ENCODE measurements around the gene TMEM126A. TPM values are rescaled to one million over a fixed set of nuclear protein-coding genes. Genes with fewer than 3 reads are reported as not detected.
"Not testable (repeated sequence)": the region's sequence is repeated elsewhere in the genome, so short reads cannot be mapped to it uniquely, and the experiment has no call there.

The TMEM126A gene
- total RNA-seq, 2 experiments from 2014 or later, result 61.9 to 65.1 TPM

- POLR2A ChIA-PET, result interaction anchor here (0.5 kb wide), 1 partner anchor 106 kb away, joined by 4 read pairs; no protein-coding TSS in a partner anchor
- CTCF ChIA-PET, result interaction anchor here (1.1 kb wide), 1 partner anchor 11 kb away, joined by 3 read pairs; no protein-coding TSS in a partner anchor
These were observed 5.2 kb downstream of the TMEM126A start for GRCh38 chr11:85652786-85653447.

- CTCF ChIA-PET, result interaction anchor here (1.1 kb wide), 1 partner anchor 9 kb away, joined by 3 read pairs; no protein-coding TSS in a partner anchor
These were observed 6.6 kb downstream of the TMEM126A start for GRCh38 chr11:85654343-85654742.

GRCh38 chr11:85656777-85657176 is 9.0 kb downstream of the TMEM126A start:
- ChIA-PET CTCF (no interaction called here), POLR2A (no interaction called here)

More at GRCh38 chr11:85654343-85654742, 6.6 kb downstream of the TMEM126A start:
- POLR2A ChIA-PET, result not testable (repeated sequence)

GRCh38 chr11:85658180-85658579 is 10.4 kb downstream of the TMEM126A start:
- CTCF ChIA-PET, result no interaction called here

GRCh38 chr11:85661972-85662664 is 14.4 kb downstream of the TMEM126A start:
- POLR2A ChIA-PET, result no interaction called here
- CTCF ChIA-PET, result interaction anchor here (1.3 to 1.8 kb wide), 2 partner anchors 26 to 192 kb away, joined by 3 to 4 read pairs; partner anchors contain the start of gene CCDC83

More at GRCh38 chr11:85658180-85658579, 10.4 kb downstream of the TMEM126A start:
- POLR2A ChIA-PET, result no interaction called here

- CTCF ChIA-PET, result interaction anchor here (0.8 to 1.8 kb wide), 4 partner anchors 10 to 191 kb away, joined by 3 to 8 read pairs (median 4); partner anchors contain the start of gene CCDC83
- POLR2A ChIA-PET, result interaction anchor here (0.7 to 2.1 kb wide), 4 partner anchors 14 to 154 kb away, joined by 3 to 13 read pairs (median 3); partner anchors contain the start of gene TMEM126A
These were observed 15.4 kb downstream of the TMEM126A start for GRCh38 chr11:85663080-85663752.

GRCh38 chr11:85663753-85664614 is 16.2 kb downstream of the TMEM126A start:
- CTCF ChIA-PET, result interaction anchor here (0.8 to 1.8 kb wide), 3 partner anchors 10 to 28 kb away, joined by 3 to 8 read pairs (median 4); no protein-coding TSS in a partner anchor
- POLR2A ChIA-PET, result interaction anchor here (0.9 to 2.1 kb wide), 4 partner anchors 15 to 145 kb away, joined by 3 to 13 read pairs (median 4); partner anchors contain the start of genes TMEM126A and TMEM126B

- ChIA-PET CTCF (interaction anchor here (1.8 kb wide), 1 partner anchor 16 kb away, joined by 8 read pairs; no protein-coding TSS in a partner anchor), POLR2A (interaction anchor here (0.6 to 2.1 kb wide), 7 partner anchors 13 to 144 kb away, joined by 3 to 13 read pairs (median 3); partner anchors contain the start of genes TMEM126A and TMEM126B)
These were observed 17.1 kb downstream of the TMEM126A start, which contains the start of gene CREBZF for GRCh38 chr11:85664615-85665481. CREBZF (minus strand) TSS chr11:85665129; CDS start chr11:85664875, 254 bp downstream.

- POLR2A ChIA-PET, result no interaction called here
- CTCF ChIA-PET, result no interaction called here
These were observed 18.0 kb downstream of the TMEM126A start for GRCh38 chr11:85665733-85666132.

- CTCF ChIA-PET, result no interaction called here
- POLR2A ChIA-PET, result no interaction called here
These were observed 18.9 kb downstream of the TMEM126A start for GRCh38 chr11:85666687-85667086.

- ChIA-PET CTCF (interaction anchor here (0.9 to 1.6 kb wide), 3 partner anchors 12 to 751 kb away, joined by 3 to 4 read pairs (median 3); no protein-coding TSS in a partner anchor), POLR2A (no interaction called here)
These were observed 20.4 kb downstream of the TMEM126A start for GRCh38 chr11:85668157-85668556.

GRCh38 chr11:85670949-85671663 is 23.3 kb downstream of the TMEM126A start:
- CTCF ChIA-PET, POLR2A ChIA-PET: not testable (repeated sequence)

- CTCF ChIA-PET, result no interaction called here
- POLR2A ChIA-PET, result no interaction called here
These were observed 24.5 kb downstream of the TMEM126A start for GRCh38 chr11:85672105-85672902.

- POLR2A ChIA-PET, result no interaction called here
- CTCF ChIA-PET, result no interaction called here
These were observed 25.6 kb downstream of the TMEM126A start for GRCh38 chr11:85673393-85673792.

GRCh38 chr11:85679576-85679975 is 31.8 kb downstream of the TMEM126A start:
- POLR2A ChIA-PET, result interaction anchor here (0.7 kb wide), 1 partner anchor 15 kb away, joined by 3 read pairs; the partner anchor contains the start of gene CREBZF
- CTCF ChIA-PET, result interaction anchor here (1.5 kb wide), 1 partner anchor 11 kb away, joined by 4 read pairs; no protein-coding TSS in a partner anchor

- POLR2A ChIA-PET, result interaction anchor here (0.7 kb wide), 1 partner anchor 16 kb away, joined by 3 read pairs; the partner anchor contains the start of gene CREBZF
- CTCF ChIA-PET, result interaction anchor here (1.5 kb wide), 1 partner anchor 12 kb away, joined by 4 read pairs; no protein-coding TSS in a partner anchor
These were observed 33.1 kb downstream of the TMEM126A start for GRCh38 chr11:85680897-85681296.

Measured in activated CD8-positive, alpha-beta memory T cell treated with anti-CD3 and anti-CD28 coated beads for 36 hours (primary cell).